Brain microvascular endothelial cell (primary cell): Measurements from ENCODE around the gene DONSON.

Experiments used
- DNase-seq: peaks from one replicate; pipeline ENCODE4 v3.0.0-alpha.2; 2020
- H3K27ac ChIP-seq: fragments of 250-450 bp; sonication (Bioruptor Pico); 2 replicates; pipeline ENCODE4 v1.5.1; 2020; ENCODE audit warnings: mild to moderate bottlenecking, moderate library complexity
- H3K27me3 ChIP-seq: fragments of 250-450 bp; sonication (Bioruptor Pico); replicated peaks from 2 replicates; pipeline ENCODE4 v1.5.1; 2020; ENCODE audit warnings: mild to moderate bottlenecking
- H3K36me3 ChIP-seq: fragments of 250-450 bp; sonication (Bioruptor Pico); replicated peaks from 2 replicates; pipeline ENCODE4 v1.5.1; 2020; ENCODE audit warnings: mild to moderate bottlenecking
- H3K4me3 ChIP-seq: 2 replicates; pipeline ENCODE4 v1.5.1; 2011; ENCODE audit warnings: low read depth, mild to moderate bottlenecking, control low read depth, low read length, moderate library complexity
- in situ Hi-C: cut with HindIII; loops from 2 replicates; pipeline ENCODE4 v1.10.0; 2017; ENCODE audit warnings: low sequenced_read_pairs, low pct_ligation_motif_present
- TF ChIP-seq, protein P1 (sequence below): IDR thresholded peaks from 2 replicates; pipeline ENCODE4 v1.5.1; 2011; ENCODE audit warnings: low read depth, mild to moderate bottlenecking, moderate library complexity, low read length, control low read depth, inconsistent platforms; ENCODE audit errors: missing control alignments

Gene DONSON

DNA sequence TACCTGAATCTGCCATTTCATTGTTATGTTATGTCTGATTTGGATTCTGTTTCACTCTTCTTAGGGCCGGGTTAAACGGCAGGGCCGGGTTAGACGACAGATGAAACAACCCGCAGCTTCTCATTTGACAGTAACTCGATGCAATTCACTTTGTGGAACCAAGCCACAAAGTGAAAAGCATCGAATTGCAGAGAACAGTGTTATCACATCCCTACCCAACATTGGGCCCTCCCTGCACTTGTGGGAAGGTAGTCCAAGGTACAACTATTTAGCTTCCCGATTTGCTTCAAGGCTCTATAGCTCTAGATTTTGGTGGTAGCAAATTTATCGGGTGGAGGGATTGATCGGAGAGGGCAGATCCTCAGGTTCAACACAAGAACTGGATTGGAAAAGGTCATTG lies 28.7 kb downstream of the DONSON start:
- H3K4me3 ChIP-seq: no peak overlapping the region
- TF ChIP-seq, protein P1, sequence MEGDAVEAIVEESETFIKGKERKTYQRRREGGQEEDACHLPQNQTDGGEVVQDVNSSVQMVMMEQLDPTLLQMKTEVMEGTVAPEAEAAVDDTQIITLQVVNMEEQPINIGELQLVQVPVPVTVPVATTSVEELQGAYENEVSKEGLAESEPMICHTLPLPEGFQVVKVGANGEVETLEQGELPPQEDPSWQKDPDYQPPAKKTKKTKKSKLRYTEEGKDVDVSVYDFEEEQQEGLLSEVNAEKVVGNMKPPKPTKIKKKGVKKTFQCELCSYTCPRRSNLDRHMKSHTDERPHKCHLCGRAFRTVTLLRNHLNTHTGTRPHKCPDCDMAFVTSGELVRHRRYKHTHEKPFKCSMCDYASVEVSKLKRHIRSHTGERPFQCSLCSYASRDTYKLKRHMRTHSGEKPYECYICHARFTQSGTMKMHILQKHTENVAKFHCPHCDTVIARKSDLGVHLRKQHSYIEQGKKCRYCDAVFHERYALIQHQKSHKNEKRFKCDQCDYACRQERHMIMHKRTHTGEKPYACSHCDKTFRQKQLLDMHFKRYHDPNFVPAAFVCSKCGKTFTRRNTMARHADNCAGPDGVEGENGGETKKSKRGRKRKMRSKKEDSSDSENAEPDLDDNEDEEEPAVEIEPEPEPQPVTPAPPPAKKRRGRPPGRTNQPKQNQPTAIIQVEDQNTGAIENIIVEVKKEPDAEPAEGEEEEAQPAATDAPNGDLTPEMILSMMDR: no peak
- H3K36me3 ChIP-seq: peaks cover 75% of the 10 kb centered on the region
- no peaks in the 10 kb centered on the region for H3K27me3 ChIP-seq
- H3K27ac ChIP-seq: no peak overlapping the region
- in situ Hi-C loops: no loop called here
- no peak for DNase-seq

DNA sequence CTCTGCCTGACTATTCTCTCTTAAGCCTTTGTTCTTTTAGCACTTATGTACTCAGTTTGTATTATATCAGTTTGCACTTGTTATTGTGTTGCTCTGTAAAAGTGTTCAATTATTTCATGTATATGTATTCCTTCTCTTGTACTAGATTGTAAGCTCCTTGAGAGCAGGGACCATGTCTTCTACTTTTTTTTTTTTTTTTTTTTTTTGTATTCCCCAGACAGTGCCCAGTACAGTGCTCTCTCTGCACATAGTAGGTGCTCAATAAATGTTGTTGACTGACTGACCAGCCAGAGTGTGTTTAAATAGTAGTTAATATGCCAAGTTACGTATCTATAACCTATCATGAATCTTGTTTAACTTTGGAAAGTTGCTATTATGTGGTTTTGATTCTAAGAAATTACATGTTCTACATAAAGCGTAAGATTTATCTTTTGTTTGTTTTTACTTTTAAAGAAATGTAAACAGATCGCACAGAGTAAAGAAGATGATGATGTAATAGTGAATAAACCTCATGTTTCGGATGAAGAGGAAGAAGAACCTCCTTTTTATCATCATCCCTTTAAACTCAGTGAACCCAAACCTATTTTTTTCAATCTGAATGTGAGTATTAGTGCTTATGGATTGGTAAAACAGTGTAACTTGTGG lies 29.6 kb downstream of the DONSON start:
- Histone ChIP-seq H3K36me3 (peaks cover 80% of the 10 kb centered on the region), H3K27me3 (no peaks in the 10 kb centered on the region), H3K4me3 (no peak overlapping the region), H3K27ac (no peak overlapping the region)
- TF ChIP-seq, protein P1: no peak
- no peak for DNase-seq
- in situ Hi-C loops: no loop called here

DNA sequence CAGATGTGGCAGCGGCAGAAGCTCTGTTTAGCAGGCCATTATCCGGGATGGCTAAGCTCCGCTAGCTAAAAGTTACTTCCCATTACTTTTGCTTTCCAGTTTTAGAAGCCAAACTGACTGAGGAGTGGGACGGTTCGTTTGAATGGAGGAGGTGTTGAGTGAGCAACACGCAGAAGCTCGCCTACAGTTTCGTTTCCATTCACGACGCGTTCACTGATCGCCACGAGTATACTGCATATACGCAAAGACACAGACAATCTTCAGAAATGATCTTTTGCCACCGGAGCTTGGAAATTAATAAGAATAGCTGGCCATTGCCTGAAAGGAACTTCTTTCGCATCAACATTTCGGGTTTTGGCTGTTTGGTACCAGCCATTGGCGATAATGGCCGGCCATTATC lies 31.0 kb downstream of the DONSON start:
- Histone ChIP-seq H3K4me3 (no peak overlapping the region), H3K27me3 (no peaks in the 10 kb centered on the region), H3K36me3 (peaks cover 87% of the 10 kb centered on the region), H3K27ac (no peak overlapping the region)
- in situ Hi-C loops: no loop called here
- TF ChIP-seq, protein P1: no peak
- no peak for DNase-seq

DNA sequence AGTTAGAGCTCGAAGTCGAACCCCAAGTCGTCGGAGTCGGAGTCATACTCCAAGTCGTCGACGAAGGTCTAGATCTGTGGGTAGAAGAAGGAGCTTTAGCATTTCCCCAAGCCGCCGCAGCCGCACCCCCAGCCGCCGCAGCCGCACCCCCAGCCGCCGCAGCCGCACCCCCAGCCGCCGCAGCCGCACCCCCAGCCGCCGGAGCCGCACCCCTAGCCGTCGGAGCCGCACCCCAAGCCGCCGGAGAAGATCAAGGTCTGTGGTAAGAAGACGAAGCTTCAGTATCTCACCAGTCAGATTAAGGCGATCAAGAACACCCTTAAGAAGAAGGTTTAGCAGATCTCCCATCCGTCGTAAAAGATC lies 33.5 kb downstream of the DONSON start:
- peaks cover 88% of the 10 kb centered on the region for H3K36me3 ChIP-seq
- in situ Hi-C loops: no loop called here
- no peak overlapping the region for H3K4me3 ChIP-seq

DNA sequence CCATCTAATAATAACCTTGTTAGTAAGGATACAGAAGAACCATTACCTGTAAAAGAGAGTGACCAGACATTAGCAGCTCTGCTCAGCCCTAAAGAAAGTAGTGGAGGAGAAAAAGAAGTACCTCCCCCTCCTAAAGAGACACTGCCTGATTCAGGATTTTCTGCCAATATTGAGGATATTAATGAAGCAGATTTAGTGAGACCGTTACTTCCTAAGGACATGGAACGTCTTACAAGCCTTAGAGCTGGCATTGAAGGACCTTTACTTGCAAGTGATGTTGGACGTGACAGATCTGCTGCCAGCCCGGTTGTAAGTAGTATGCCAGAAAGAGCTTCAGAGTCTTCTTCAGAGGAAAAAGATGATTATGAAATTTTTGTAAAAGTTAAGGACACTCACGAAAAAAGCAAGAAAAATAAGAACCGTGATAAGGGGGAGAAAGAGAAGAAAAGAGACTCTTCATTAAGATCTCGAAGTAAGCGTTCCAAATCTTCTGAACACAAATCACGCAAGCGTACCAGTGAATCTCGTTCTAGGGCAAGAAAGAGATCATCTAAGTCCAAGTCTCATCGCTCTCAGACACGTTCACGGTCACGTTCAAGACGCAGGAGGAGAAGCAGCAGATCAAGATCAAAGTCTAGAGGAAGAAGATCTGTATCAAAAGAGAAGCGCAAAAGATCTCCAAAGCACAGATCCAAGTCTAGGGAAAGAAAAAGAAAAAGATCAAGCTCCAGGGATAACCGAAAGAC lies 34.1 kb downstream of the DONSON start:
- in situ Hi-C loops: no loop called here
- Histone ChIP-seq H3K27me3 (no peaks in the 10 kb centered on the region), H3K36me3 (peaks cover 88% of the 10 kb centered on the region), H3K4me3 (no peak overlapping the region), H3K27ac (no peak overlapping the region)
- TF ChIP-seq, protein P1: no peak
- no peak for DNase-seq

More for the DNA sequence above, 33.5 kb downstream of the DONSON start:
- Histone ChIP-seq H3K27ac (no peak overlapping the region), H3K27me3 (no peaks in the 10 kb centered on the region)
- no peak for DNase-seq
- TF ChIP-seq, protein P1: no peak
